ENCODE data around the gene SH3RF3. TPM values are rescaled to one million over a fixed set of nuclear protein-coding genes. Genes with fewer than 3 reads are reported as not detected.

SH3RF3 gene
- total and polyA plus RNA-seq, 4 donors, result 2.9 to 9.7 (median 8.6) TPM

- Histone ChIP-seq H3K36me3 (ENCODE audit: control insufficient read depth in 4 of 4, insufficient read depth in 4 of 4, low read length in 4 of 4) (no peaks in the 10 kb centered on the region), H3K4me3 (no peak overlapping the region), H3K27me3 (ENCODE audit: control insufficient read depth in 3 of 3, insufficient read depth in 3 of 3, low read length in 2 of 3) (no peaks in the 10 kb centered on the region), H3K27ac (ENCODE audit: low read depth in 1 of 2, low read length in 1 of 2) (no peak overlapping the region), H3K4me1 (ENCODE audit: control insufficient read depth in 5 of 5, insufficient read depth in 5 of 5, low read length in 5 of 5) (peaks cover 0 to 10% (median 8%) of the 10 kb centered on the region in 5 donors), H3K9ac (ENCODE audit: insufficient read depth in 1 of 2, low read length in 2 of 2) (no peak overlapping the region), H3K9me3 (ENCODE audit: control insufficient read depth in 4 of 4, insufficient read depth in 3 of 4, low read length in 3 of 4) (peaks cover 0 to 8% (median 0%) of the 10 kb centered on the region in 4 donors)
- DNase-seq (no peak), ATAC-seq (ENCODE audit: insufficient read depth, low FRiP score) (no peak)
- 94 to 96% methylated on average over 7 of the region's 7 CpGs for WGBS, 2 donors
- TF ChIP-seq CTCF (IDR thresholded peaks at IDR 0.05; ENCODE audit: control extremely low read depth, extremely low read depth), result no peak
Observed at GRCh38 chr2:109356324-109357035, 227.5 kb downstream of the SH3RF3 start.

GRCh38 chr2:109364217-109364616 lies 235.2 kb downstream of the SH3RF3 start:
- TF ChIP-seq CTCF (IDR thresholded peaks at IDR 0.05; ENCODE audit: control extremely low read depth, extremely low read depth), result no peak
- Histone ChIP-seq H3K27me3 (ENCODE audit: control insufficient read depth in 3 of 3, insufficient read depth in 3 of 3, low read length in 2 of 3) (no peaks in the 10 kb centered on the region), H3K9me3 (ENCODE audit: control insufficient read depth in 4 of 4, insufficient read depth in 3 of 4, low read length in 3 of 4) (peaks cover 0 to 6% (median 0%) of the 10 kb centered on the region in 4 donors), H3K4me3 (no peak overlapping the region), H3K27ac (ENCODE audit: low read depth in 1 of 2, low read length in 1 of 2) (no peak overlapping the region), H3K4me1 (ENCODE audit: control insufficient read depth in 5 of 5, insufficient read depth in 5 of 5, low read length in 5 of 5) (peaks cover 0 to 2% (median 0%) of the 10 kb centered on the region in 5 donors), H3K36me3 (ENCODE audit: control insufficient read depth in 4 of 4, insufficient read depth in 4 of 4, low read length in 4 of 4) (no peaks in the 10 kb centered on the region), H3K9ac (ENCODE audit: insufficient read depth in 1 of 2, low read length in 2 of 2) (no peak overlapping the region)
- WGBS, 2 donors, result 93% methylated on average over 4 of the region's 4 CpGs
- ATAC-seq (ENCODE audit: insufficient read depth, low FRiP score), result no peak
- DNase-seq, result no peak

- Histone ChIP-seq H3K4me1 (ENCODE audit: control insufficient read depth in 5 of 5, insufficient read depth in 5 of 5, low read length in 5 of 5) (peaks cover 0 to 2% (median 0%) of the 10 kb centered on the region in 5 donors), H3K36me3 (ENCODE audit: control insufficient read depth in 4 of 4, insufficient read depth in 4 of 4, low read length in 4 of 4) (no peaks in the 10 kb centered on the region), H3K9ac (ENCODE audit: insufficient read depth in 1 of 2, low read length in 2 of 2) (no peak overlapping the region), H3K9me3 (ENCODE audit: control insufficient read depth in 4 of 4, insufficient read depth in 3 of 4, low read length in 3 of 4) (peaks cover 0 to 6% (median 0%) of the 10 kb centered on the region in 4 donors), H3K27me3 (ENCODE audit: control insufficient read depth in 3 of 3, insufficient read depth in 3 of 3, low read length in 2 of 3) (no peaks in the 10 kb centered on the region), H3K27ac (ENCODE audit: low read depth in 1 of 2, low read length in 1 of 2) (no peak overlapping the region), H3K4me3 (no peak overlapping the region)
- DNase-seq, result no peak
- ATAC-seq (ENCODE audit: insufficient read depth, low FRiP score), result no peak
- 64 to 73% methylated on average over 3 of the region's 3 CpGs for WGBS, 2 donors
- no peak for TF ChIP-seq CTCF (IDR thresholded peaks at IDR 0.05; ENCODE audit: control extremely low read depth, extremely low read depth)
Observed at GRCh38 chr2:109365131-109365530, 236.1 kb downstream of the SH3RF3 start.

All from lung (tissue), 12 donors.